Left lung (tissue), 10 donors: ENCODE results near the gene ALS2. TPM values are rescaled to one million over a fixed set of nuclear protein-coding genes. Genes with fewer than 3 reads are reported as not detected.

Experiments
- ATAC-seq: fragments of 200-7000 bp; cut with Tn5 transposase; one replicate; pipeline ENCODE4 v1.9.1; 2020; ENCODE audit warnings: moderate library complexity
- DNase-seq, 4 donors: peaks; one replicate each; pipeline ENCODE4 v3.0.0-alpha.2; 2013 to 2020
- H3K27ac ChIP-seq, 2 donors: fragments of 200-600 bp; sonication (generic) in 1 of 2; one replicate each; pipeline versions ENCODE4 v1.5.0 to v1.8.0; 2020 to 2021
- H3K27me3 ChIP-seq, 2 donors: fragments of 200-600 bp; sonication (generic) in 1 of 2; one replicate each; pipeline versions ENCODE4 v1.5.0 to v1.8.0; 2020 to 2021
- H3K36me3 ChIP-seq, 2 donors: fragments of 200-600 bp; sonication (generic) in 1 of 2; one replicate each; pipeline versions ENCODE4 v1.5.0 to v1.8.0; 2020 to 2021
- H3K4me1 ChIP-seq, 2 donors: fragments of 200-600 bp; one replicate each; pipeline ENCODE4 v1.8.0; 2021
- H3K4me3 ChIP-seq, 2 donors: fragments of 200-600 bp; sonication (generic) in 1 of 2; one replicate each; pipeline versions ENCODE4 v1.5.0 to v1.8.0; 2020 to 2021; ENCODE audit warnings: mild to moderate bottlenecking in 1 of 2
- H3K9me3 ChIP-seq, 2 donors: fragments of 200-600 bp; sonication (generic) in 1 of 2; one replicate each; pipeline versions ENCODE4 v1.5.0 to v1.8.0; 2020 to 2021
- CTCF ChIP-seq, 2 donors: fragments of 200-600 bp; sonication (generic) in 1 of 2; IDR thresholded peaks; one replicate each; pipeline versions ENCODE4 v1.5.0 to v1.8.0; 2021; ENCODE audit warnings: antibody characterized with exemption in 2 of 2
- intact Hi-C, 2 donors: fragments of 100-400 bp; cut with DNase I; formaldehyde crosslinking; loops; one replicate each; pipeline versions ENCODE4 v1.11.2 to v1.14.2; 2022
- polyA plus RNA-seq, 6 donors: library from polyadenylated mRNA; unstranded; fragments of 120-200 nt; gene quantifications; one replicate each; pipeline ENCODE4 v1.2.1, GENCODE V29; 2013; ENCODE audit not compliant: insufficient read length in 6 of 6
- total RNA-seq, 2 donors: library from RNA; stranded (reverse); fragmentation: NEBNext Ultra II Directional; extraction: Animal tissue kit (Norgen Biotek cat#: 25700); gene quantifications; one replicate each; pipeline ENCODE4 v1.2.1, GENCODE V29; 2021
- donor health status: DM: no; HTN: yes; CAD: no.
- donor health status: DM: no; HTN: no; CAD: no.

Gene ALS2
- total and polyA plus RNA-seq, 8 donors: 22.9 to 31.0 (median 28.4) TPM

- Histone ChIP-seq H3K9me3 (no peaks in the 10 kb centered on the region), H3K27ac (no peak overlapping the region), H3K27me3 (no peaks in the 10 kb centered on the region), H3K4me3 (no peak overlapping the region), H3K4me1 (peaks cover 0 to 3% of the 10 kb centered on the region in 2 donors), H3K36me3 (no peaks in the 10 kb centered on the region)
- DNase-seq: no peak
- no peak for ATAC-seq
- no peak for TF ChIP-seq CTCF (IDR thresholded peaks at IDR 0.05)
- intact Hi-C loops: loop anchor here in 1 of 2 donors (10.0 kb wide), 1 partner anchor 381 kb away; no protein-coding TSS in a partner anchor
These were observed 13.6 kb upstream of the ALS2 start for GRCh38 chr2:201794294-201794693.

- H3K27me3 ChIP-seq: no peaks in the 10 kb centered on the region
- ATAC-seq (no peak), DNase-seq (no peak)
- TF ChIP-seq CTCF (IDR thresholded peaks at IDR 0.05): no peak
- H3K9me3 ChIP-seq: no peaks in the 10 kb centered on the region
- intact Hi-C loops: loop anchor here in 1 of 2 donors (10.0 kb wide), 1 partner anchor 381 kb away; no protein-coding TSS in a partner anchor
- H3K4me1 ChIP-seq: peaks cover 0 to 3% of the 10 kb centered on the region in 2 donors
- no peak overlapping the region for H3K4me3 ChIP-seq
- H3K27ac ChIP-seq: no peak overlapping the region
- H3K36me3 ChIP-seq: no peaks in the 10 kb centered on the region
These were observed 12.9 kb upstream of the ALS2 start for GRCh38 chr2:201793631-201794030.

- DNase-seq: no peak
- Histone ChIP-seq H3K36me3 (no peaks in the 10 kb centered on the region), H3K4me3 (no peak overlapping the region), H3K4me1 (no peaks in the 10 kb centered on the region), H3K9me3 (no peaks in the 10 kb centered on the region), H3K27ac (no peak overlapping the region), H3K27me3 (no peaks in the 10 kb centered on the region)
- ATAC-seq: no peak
- intact Hi-C loops: loop anchor here in 1 of 2 donors (10.0 kb wide), 1 partner anchor 384 kb away; no protein-coding TSS in a partner anchor
- no peak for TF ChIP-seq CTCF (IDR thresholded peaks at IDR 0.05)
These were observed 10.3 kb upstream of the ALS2 start for GRCh38 chr2:201790989-201791388.

- intact Hi-C loops: loop anchor here in 1 of 2 donors (10.0 kb wide), 1 partner anchor 385 kb away; no protein-coding TSS in a partner anchor
- Histone ChIP-seq H3K27me3 (no peaks in the 10 kb centered on the region), H3K27ac (no peak overlapping the region), H3K4me1 (no peaks in the 10 kb centered on the region), H3K36me3 (no peaks in the 10 kb centered on the region), H3K4me3 (no peak overlapping the region), H3K9me3 (no peaks in the 10 kb centered on the region)
- ATAC-seq (no peak), DNase-seq (no peak)
- no peak for TF ChIP-seq CTCF (IDR thresholded peaks at IDR 0.05)
These were observed 9.6 kb upstream of the ALS2 start for GRCh38 chr2:201790291-201790690.

GRCh38 chr2:201789395-201789794, 8.7 kb upstream of the ALS2 start:
- no peaks in the 10 kb centered on the region for H3K36me3 ChIP-seq
- TF ChIP-seq CTCF (IDR thresholded peaks at IDR 0.05): no peak
- DNase-seq (no peak), ATAC-seq (no peak)
- H3K9me3 ChIP-seq: no peaks in the 10 kb centered on the region
- H3K4me3 ChIP-seq: no peak overlapping the region
- no peak overlapping the region for H3K27ac ChIP-seq
- H3K4me1 ChIP-seq: no peaks in the 10 kb centered on the region
- intact Hi-C loops: no loop called here
- H3K27me3 ChIP-seq: no peaks in the 10 kb centered on the region
